GM04504 (cell line): ENCODE data around the gene HMHB1.
"Not testable (repeated sequence)": the region's sequence is repeated elsewhere in the genome, so short reads cannot be mapped to it uniquely, and the experiment has no call there.

Experiments used
- DNase-seq: peaks from one replicate; pipeline ENCODE4 v3.0.0-alpha.2; 2012; ENCODE audit warnings: low read depth

Gene HMHB1

DNA sequence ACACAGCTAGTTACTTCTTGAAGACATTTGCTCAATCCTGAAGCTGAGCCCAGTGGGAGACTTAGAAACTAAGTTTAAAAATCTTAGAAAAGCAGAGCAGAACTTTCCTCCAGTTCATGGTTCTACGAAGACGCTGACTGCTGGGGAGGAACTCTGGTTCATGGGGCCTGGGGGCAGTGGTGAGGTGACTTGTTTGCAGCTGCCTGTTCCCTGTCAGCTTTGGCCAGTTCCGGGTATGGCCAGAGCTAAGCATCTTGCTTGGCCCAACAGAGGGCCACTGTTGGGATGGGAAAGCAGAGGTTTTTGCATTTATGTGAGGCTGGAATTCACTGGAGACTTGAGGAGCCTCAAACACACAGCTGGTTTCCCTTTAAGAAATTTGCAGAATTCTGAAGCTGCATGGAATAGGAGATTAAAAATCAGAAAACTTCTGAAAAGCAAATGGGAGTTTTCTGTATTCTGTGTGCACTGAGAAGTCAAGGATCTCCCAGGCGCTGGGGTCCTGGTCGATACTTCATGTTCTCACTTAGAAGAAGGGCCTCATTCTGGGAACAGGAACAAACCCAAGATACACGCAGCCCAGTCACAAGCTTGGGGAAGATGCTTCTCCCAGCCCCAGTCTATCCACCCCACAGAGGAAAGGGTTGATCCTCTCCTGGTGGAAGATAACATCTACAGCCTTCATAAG lies 10.6 kb upstream of the HMHB1 start:
- no peak for DNase-seq

GRCh38 chr5:143805861-143806260 lies 6.1 kb upstream of the HMHB1 start:
- no peak for DNase-seq

- no peak for DNase-seq
Measured at GRCh38 chr5:143806579-143806978, 5.4 kb upstream of the HMHB1 start.

- DNase-seq = no peak
Measured at GRCh38 chr5:143807401-143807800, 4.6 kb upstream of the HMHB1 start.

DNA sequence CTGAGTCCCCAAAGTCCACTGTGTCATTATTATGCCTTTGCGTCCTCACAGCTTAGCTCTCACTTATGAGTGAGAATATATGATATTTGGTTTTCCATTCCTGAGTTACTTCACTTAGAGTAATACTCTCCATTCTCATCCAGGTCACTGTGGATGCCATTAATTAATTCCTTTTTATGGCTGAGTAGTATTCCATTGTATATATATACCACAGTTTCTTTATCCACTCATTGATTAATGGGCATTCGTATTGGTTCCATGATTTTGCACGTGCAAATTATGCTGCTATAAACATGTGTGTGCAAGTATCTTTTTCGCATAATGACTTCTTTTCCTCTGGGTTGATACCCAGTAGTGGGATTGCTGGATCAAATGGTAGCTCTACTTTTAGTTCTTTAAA lies 4.4 kb downstream of the HMHB1 start:
- DNase-seq = not testable (repeated sequence)

- DNase-seq = no peak
Measured at GRCh38 chr5:143819716-143820115, 7.8 kb downstream of the HMHB1 start.

- DNase-seq = no peak
Measured at GRCh38 chr5:143820451-143820850, 8.5 kb downstream of the HMHB1 start.

- DNase-seq = peak; percentile 46
Measured at GRCh38 chr5:143824851-143825720, 13.1 kb downstream of the HMHB1 start.

DNA sequence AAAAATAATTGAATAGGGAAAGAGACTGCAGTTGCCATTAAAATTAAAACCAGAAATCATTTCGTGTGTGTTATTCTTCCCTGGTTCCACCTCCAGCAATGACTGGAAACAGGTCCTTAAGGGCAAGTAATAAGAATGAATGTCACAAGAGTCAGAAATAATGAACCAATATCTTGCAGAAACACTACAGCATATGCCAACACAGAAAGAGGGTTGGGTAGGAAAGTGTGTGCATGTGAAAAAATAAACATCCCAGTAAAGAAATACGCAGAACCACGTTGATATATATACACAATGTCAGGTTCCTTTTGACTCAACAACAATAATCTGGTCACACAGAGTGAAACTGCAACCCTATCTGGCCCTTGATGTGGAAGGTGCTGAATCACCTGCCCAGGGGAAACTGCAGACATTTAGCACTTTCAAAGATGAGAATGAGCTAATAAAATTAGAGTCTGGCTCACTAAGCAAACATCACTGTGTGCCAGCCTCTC lies 15.0 kb downstream of the HMHB1 start:
- DNase-seq = no peak

GRCh38 chr5:143828710-143829109 lies 16.7 kb downstream of the HMHB1 start:
- no peak for DNase-seq

- no peak for DNase-seq
Measured at GRCh38 chr5:143833177-143833576, 21.2 kb downstream of the HMHB1 start.

DNA sequence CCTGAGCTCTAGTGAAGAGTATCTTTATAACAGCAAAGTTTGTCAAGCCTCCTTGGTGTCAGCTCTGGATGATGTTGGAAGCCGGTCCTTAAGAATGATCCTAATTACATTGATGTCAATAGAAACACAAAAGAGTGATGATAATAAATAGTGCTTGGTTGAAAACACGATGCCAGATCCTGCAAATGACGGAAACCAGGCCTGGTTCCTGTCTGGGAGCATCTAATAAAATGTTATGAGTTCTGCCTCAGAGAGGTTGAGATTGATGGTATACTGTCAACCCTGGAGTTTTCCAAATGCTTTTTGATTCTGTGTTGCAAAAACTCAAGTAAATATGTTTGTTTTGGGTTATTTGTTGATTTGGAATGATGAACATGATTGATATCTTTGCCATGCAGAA lies 23.3 kb downstream of the HMHB1 start:
- DNase-seq = no peak

GRCh38 chr5:143836161-143836725 lies 24.3 kb downstream of the HMHB1 start:
- peak; percentile 31 for DNase-seq

GRCh38 chr5:143837306-143837848 lies 25.4 kb downstream of the HMHB1 start:
- DNase-seq = peak; percentile 64

DNA sequence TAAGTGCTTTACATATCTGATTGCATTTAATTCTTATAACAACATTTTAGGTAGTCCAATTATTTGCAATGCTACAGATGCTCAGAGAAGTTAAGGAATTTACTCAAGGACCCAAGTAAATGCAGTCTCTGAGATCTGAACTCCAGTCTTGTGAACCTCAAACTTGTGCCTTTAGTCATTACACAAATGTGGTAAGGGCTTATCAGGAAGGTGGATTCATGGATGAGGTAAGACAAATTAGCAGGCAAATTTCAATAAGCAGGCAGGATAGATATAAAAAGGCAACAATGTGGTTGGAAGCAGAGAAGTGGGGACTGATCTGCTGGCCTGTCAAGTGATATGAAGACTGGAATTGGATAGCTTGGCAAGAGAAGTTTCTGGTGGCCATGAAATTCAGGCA lies 29.5 kb downstream of the HMHB1 start:
- DNase-seq = no peak

GRCh38 chr5:143842920-143843319 lies 31.0 kb downstream of the HMHB1 start:
- no peak for DNase-seq

DNA sequence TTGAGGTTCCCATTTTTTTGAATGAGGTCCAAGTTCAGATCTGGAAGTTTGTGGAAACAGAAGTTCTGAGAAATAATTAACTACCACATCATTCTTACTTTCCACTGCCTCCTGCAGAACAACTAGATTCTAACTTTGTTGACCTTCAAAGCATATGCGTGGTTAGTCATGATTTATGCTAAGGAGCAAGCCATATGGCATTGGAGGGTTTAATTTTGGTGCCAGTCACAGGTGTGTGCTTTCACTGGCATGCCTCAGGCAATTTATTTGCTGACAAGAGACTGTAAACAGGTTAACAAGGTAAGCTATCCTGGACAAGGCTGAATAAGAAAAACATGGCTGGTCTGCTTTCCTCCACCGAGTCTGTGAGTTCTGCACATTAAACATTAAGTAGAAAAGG lies 31.5 kb downstream of the HMHB1 start:
- DNase-seq = no peak

DNA sequence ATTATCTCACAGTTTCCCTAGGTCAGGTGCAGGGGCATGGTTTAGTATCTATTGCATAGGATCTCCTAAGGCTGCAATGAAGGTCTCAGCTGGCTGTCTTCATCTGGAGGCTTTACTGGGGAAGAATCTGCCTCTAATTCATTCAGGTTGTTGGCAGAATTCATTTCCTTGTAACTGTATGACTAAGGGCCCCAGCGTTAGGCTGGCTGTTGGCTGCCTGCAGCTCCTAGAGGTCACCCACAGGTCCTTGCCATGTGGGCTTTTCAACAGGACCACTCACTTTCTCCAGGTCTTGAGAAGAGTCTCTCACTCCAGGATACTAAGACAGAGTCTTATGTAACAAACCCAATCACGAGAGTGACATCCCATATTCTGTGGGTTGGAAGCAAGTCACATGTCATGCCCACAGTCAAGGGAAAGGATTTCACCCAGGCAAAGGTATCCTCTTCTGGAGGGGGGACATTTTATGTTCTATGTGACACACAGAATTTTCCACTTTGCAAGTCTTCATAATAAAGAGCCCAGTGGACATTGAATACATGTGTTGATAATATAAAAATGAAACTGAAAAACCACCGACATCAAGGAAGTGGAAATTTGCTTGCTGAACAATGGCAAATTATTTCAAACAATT lies 38.2 kb downstream of the HMHB1 start:
- peak; percentile 19 for DNase-seq

DNA sequence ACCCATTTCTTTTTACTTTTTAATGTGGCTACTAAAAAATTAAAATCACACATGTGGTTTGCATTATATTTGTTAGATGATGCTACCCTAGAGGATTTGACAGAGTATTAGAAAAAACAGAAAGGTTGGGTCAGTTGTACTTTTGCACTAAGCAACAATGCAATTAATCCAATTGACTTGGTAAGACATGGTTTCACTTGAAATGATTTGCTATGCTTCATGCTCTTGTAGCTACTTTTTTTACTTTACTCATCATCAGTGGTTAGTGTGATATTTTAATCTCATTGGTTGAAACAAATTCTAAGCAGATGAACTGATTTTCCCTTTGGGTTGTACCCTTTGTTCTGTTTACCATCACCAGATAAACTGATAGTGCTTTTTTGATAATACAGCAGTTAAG lies 39.4 kb downstream of the HMHB1 start:
- DNase-seq = no peak

GRCh38 chr5:143860211-143860610 lies 48.2 kb downstream of the HMHB1 start:
- no peak for DNase-seq

DNA sequence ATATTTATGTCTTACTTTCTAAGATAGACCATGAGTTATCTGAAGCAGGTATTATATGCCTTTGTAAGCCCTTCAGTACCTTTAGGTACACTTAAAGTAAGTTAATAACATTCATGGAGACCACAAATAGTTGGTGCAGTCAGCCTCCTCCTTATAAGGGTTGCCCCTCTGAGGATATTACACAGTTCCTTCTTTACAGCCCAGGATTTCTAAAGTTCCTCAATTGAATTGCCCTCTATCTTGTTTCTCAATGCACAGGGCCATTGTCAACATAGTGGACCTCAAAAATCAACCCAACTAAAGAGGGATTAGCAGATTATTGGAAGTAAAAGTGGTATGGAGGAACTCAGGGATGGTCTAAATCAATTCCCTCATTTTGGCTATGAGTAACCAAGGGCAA lies 50.3 kb downstream of the HMHB1 start:
- no peak for DNase-seq

- no peak for DNase-seq
Measured at GRCh38 chr5:143865426-143866025, 53.6 kb downstream of the HMHB1 start.
